GM19395 (cell line): ENCODE measurements around the gene ALDH1L1.
"Not testable (repeated sequence)": the region's sequence is repeated elsewhere in the genome, so short reads cannot be mapped to it uniquely, and the experiment has no call there.

ENCODE experiments used
- ATAC-seq: cut with Tn5 transposase; IDR thresholded peaks from one replicate; pipeline ENCODE4 v1.9.1; 2021; ENCODE audit warnings: mild to moderate bottlenecking, moderate library complexity; ENCODE audit not compliant: unreplicated experiment

ALDH1L1 gene

GRCh38 chr3:126108676-126109050 lies 71.7 kb downstream of the ALDH1L1 start:
- ATAC-seq: no peak

- ATAC-seq: no peak
Observed at GRCh38 chr3:126107957-126108675, 72.3 kb downstream of the ALDH1L1 start.

- no peak for ATAC-seq
Observed at GRCh38 chr3:126107203-126107939, 73.0 kb downstream of the ALDH1L1 start.

GRCh38 chr3:126106336-126107202 lies 73.8 kb downstream of the ALDH1L1 start:
- no peak for ATAC-seq

- no peak for ATAC-seq
Observed at GRCh38 chr3:126105691-126106187, 74.6 kb downstream of the ALDH1L1 start.

GRCh38 chr3:126104742-126105605 lies 75.4 kb downstream of the ALDH1L1 start:
- no peak for ATAC-seq

GRCh38 chr3:126104028-126104635 lies 76.3 kb downstream of the ALDH1L1 start:
- ATAC-seq: no peak

GRCh38 chr3:126103121-126104027 lies 77.0 kb downstream of the ALDH1L1 start:
- ATAC-seq: no peak

- ATAC-seq: no peak
Observed at GRCh38 chr3:126102530-126102951, 77.8 kb downstream of the ALDH1L1 start.

- no peak for ATAC-seq
Observed at GRCh38 chr3:126102011-126102410, 78.4 kb downstream of the ALDH1L1 start.

GRCh38 chr3:126101521-126101982 lies 78.8 kb downstream of the ALDH1L1 start:
- no peak for ATAC-seq

GRCh38 chr3:126100634-126101301 lies 79.6 kb downstream of the ALDH1L1 start:
- no peak for ATAC-seq

GRCh38 chr3:126100269-126100633 lies 80.1 kb downstream of the ALDH1L1 start:
- no peak for ATAC-seq

- no peak for ATAC-seq
Observed at GRCh38 chr3:126098391-126098858, 82.0 kb downstream of the ALDH1L1 start.

GRCh38 chr3:126097801-126098200 lies 82.6 kb downstream of the ALDH1L1 start:
- no peak for ATAC-seq

- not testable (repeated sequence) for ATAC-seq
Observed at GRCh38 chr3:126096274-126096673, 84.1 kb downstream of the ALDH1L1 start.

GRCh38 chr3:126092128-126092527 lies 88.3 kb downstream of the ALDH1L1 start:
- not testable (repeated sequence) for ATAC-seq

- no peak for ATAC-seq
Observed at GRCh38 chr3:126087552-126088175, 92.7 kb downstream of the ALDH1L1 start.
